ENCODE measurements around the gene WNT3.
"Not testable (repeated sequence)": the region's sequence is repeated elsewhere in the genome, so short reads cannot be mapped to it uniquely, and the experiment has no call there.

The WNT3 gene

GRCh38 chr17:46818316-46818928 lies at the start of gene WNT3:
TSS of gene WNT3 (minus strand) at chr17:46818692. CDS start at chr17:46818597, 95 bp downstream.
- in situ Hi-C loops (cut with MboI; ENCODE audit: low sequenced_read_pairs): no loop called here

- in situ Hi-C loops (cut with MboI; ENCODE audit: low sequenced_read_pairs): no loop called here
Observed at GRCh38 chr17:46866747-46867146, 48.3 kb upstream of the WNT3 start.

DNA sequence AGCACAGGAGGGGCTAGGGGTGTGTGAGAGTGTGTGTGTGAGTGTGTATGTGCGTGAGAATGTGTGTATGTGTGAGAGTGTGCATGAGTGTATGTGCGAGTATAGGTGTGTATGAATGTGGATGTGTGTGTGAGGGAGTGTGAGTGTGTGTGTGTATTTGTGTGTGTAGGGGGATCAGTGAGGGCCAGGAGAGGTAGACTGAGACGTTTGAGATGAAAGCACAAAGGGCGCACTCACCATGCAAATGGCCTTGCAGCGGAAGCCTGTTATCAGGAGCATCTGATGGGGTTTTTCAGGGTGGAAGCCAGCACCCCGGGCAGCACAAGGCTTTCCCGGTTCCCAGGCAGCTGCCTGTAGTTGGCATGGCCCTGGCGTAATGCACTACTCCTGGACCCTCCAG lies 47.8 kb upstream of the WNT3 start:
- in situ Hi-C loops (cut with MboI; ENCODE audit: low sequenced_read_pairs): no loop called here

GRCh38 chr17:46865100-46865499 lies 46.6 kb upstream of the WNT3 start:
- in situ Hi-C loops (cut with MboI; ENCODE audit: low sequenced_read_pairs): no loop called here

GRCh38 chr17:46863383-46864121 lies 45.1 kb upstream of the WNT3 start:
- in situ Hi-C loops (cut with MboI; ENCODE audit: low sequenced_read_pairs): no loop called here

DNA sequence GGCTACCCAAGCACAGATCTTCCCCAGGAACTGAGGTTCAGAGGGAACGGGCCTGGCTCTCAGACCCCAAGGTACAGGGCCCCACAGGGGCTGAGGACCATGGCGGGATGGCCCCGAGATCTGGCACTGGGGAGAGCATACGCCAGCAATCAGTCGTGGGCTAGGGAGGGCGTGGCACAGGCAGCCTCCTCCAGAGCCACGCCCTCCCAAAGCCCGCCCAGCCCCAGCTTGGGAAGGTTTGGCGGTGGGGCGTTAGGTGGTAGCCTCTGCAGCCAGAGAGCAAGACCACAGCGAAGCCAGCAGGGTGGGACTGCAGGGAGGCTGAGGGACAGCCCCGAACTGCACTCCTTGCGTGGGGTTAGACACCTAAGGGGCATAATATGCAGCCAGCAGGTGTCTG lies 44.5 kb upstream of the WNT3 start:
- in situ Hi-C loops (cut with MboI; ENCODE audit: low sequenced_read_pairs): no loop called here

GRCh38 chr17:46859996-46860395 lies 41.5 kb upstream of the WNT3 start:
- in situ Hi-C loops (cut with MboI; ENCODE audit: low sequenced_read_pairs): no loop called here

- in situ Hi-C loops (cut with MboI; ENCODE audit: low sequenced_read_pairs): no loop called here
Observed at GRCh38 chr17:46857600-46857999, 39.1 kb upstream of the WNT3 start.

DNA sequence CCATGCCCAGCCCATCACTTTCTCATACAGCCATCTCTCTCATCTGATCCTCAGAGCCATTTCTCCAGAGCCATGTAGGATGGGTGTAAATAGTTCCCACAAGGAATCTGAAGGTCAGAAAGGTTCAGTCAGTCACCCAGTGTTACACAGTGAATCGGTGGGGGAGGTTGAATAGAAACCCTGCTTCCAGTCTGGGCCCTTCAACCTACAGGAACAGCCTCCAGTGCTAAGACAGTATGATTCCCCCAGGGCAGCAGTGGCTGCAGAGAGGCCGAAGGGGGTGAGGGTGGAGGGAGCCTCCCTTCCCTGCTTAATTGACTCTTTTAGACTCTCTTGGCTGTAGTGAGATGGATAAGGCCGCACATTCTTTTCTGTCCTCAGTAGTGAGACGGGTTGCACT lies 36.5 kb upstream of the WNT3 start:
- in situ Hi-C loops (cut with MboI; ENCODE audit: low sequenced_read_pairs): no loop called here

DNA sequence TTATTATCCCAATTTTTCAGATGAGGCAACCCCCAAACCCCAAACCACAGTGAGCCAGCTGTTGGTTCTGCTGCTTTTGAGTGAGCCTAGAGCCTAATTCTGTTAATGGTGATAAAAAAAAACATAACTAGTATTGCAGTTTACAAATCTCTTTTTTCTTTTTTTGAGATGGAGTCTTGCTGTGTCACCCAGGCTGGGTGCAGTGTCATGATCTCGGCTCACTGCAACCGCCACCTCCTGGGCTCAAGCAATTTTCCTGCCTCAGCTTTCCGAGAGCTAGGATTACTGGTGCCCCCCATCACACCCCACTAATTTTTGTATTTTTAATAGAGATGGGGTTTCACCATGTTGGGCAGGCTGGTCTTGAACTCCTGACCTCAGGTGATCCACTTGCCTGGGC lies 36.0 kb upstream of the WNT3 start:
- in situ Hi-C loops (cut with MboI; ENCODE audit: low sequenced_read_pairs): no loop called here

- in situ Hi-C loops (cut with MboI; ENCODE audit: low sequenced_read_pairs): no loop called here
Observed at GRCh38 chr17:46853896-46854444, 35.5 kb upstream of the WNT3 start.

DNA sequence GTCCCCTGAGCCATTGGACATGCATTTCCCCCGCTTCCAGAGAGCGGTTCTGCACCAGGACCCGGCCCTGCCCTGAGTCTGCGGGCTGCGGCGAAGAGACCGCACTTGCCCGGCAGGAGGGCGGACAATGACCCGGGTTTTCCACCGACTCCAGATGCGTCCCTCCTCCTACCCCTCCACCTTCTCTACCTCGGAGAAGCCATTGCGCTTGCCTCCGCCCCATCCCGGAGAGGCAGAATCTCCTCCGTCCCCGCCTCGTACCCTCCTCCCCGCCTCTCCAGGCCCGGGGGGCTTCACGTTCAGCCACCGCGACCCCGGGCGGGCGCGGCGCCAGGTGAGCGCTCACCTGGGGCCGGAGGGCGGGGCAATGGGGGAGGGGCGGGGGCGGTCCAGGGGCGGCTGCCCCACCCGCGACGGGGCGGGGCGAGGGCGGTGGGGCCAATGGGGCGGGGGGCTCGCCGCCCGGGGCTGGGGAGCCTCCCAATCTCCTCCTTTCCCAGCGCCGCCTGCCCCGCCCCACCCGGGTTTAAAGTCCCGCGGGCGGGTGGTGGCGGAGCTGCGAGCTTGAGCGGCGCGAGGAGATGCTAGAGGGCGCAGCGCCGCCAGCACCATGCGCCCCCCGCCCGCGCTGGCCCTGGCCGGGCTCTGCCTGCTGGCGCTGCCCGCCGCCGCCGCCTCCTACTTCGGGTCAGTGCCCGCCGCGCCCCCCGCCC lies 32.7 kb upstream of the WNT3 start, which contains the start of gene WNT9B:
TSS of gene WNT9B (plus strand) at position 555 of the 713 bp plus-strand sequence. CDS start at position 611, 56 bp downstream.
- in situ Hi-C loops (cut with MboI; ENCODE audit: low sequenced_read_pairs): no loop called here

DNA sequence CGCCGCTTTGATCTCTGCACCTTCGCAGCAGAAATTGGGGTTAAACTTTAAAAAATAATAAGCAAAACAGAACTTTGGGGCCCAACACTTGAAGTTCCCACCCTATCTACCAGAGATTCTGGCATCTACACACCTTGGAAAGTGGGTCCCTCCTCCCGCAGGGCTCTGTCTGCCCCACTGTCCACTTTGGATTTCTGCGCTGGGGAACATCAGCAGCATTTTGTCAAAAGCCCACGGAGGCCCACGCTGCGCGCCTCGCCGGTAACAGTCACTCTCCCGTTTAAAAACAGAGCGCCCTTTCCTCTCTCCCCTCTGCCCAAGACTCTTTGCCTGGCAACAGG lies 32.2 kb upstream of the WNT3 start:
- in situ Hi-C loops (cut with MboI; ENCODE audit: low sequenced_read_pairs): no loop called here

DNA sequence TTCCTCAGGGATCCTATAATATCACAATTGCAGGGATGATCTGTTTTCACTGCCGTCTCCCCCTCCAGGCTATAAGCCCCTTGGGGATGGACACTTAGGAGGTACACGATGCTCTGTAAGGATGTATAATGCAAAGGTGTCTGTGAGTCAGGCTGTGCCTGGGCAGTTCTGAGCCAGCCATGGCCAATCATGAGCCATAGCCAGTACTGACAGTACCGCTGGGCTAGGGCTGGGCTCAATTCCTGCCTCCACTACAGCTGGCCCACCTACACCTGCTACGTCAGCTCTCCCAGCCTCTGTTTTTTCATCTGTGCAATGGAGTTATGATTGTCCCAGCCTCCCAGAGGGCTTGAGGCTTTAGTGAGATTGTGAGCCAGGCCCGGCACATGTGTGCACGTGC lies 30.0 kb upstream of the WNT3 start:
- in situ Hi-C loops (cut with MboI; ENCODE audit: low sequenced_read_pairs): no loop called here

- in situ Hi-C loops (cut with MboI; ENCODE audit: low sequenced_read_pairs): no loop called here
Observed at GRCh38 chr17:46847204-46848191, 29.0 kb upstream of the WNT3 start.

DNA sequence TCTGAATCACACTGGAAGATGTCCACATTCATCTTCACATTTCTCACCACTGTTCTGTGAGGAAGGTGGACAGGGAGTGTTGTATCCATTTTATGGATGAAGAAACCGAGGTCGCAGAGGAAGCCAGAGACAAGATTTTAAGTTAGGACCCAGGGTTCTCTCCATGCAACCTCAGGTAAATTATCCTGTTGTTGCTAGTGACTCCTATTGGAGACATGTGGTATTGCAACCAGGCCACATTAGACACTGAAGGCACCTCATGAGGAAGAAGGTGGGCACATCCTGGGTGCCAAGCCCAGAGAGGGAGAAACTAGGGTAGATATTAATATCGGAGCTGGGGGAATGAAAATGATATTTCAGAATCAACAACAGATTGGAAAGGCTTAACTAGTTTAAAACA lies 24.3 kb upstream of the WNT3 start:
- in situ Hi-C loops (cut with MboI; ENCODE audit: low sequenced_read_pairs): no loop called here

DNA sequence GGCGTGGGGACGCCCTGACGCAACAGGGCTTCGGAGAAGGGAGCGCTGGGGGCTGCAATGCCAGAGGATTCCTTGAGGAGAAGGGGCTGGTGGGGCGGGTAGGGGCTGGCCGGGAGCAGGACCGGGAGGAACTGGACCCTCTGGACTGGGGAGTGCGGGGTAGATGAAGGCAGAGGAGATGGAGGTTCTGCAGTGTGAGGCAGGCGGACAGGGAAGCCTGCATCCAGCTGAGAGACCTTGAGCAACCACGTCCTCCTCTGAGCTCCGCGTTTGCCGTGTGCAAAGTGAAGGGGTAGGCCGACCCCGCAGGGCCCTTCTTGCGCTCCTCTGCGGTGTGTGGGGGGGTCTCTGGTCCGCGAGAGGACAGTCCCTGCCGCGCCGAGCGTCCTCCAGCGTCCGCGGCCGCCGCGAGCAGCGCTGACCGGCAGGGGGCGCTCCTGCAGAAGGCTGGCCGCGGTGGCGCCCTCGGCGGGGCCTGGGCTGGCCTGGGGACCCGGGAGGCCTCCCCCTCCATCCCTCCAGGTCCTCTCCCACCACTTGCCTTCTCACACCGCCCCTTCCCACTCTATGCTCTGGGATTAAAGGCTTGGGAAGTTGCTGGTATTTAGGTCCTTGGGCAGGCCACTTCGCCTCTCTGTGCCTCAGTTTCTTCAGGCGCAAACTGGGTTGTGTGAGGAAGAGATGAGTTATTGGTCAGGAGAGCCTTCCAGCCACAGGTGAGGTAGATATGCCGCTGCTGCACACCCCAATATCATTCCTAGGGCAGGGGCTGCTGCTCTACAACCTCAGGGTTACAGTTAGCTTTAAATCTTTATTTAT lies 23.3 kb upstream of the WNT3 start:
- in situ Hi-C loops (cut with MboI; ENCODE audit: low sequenced_read_pairs): no loop called here

DNA sequence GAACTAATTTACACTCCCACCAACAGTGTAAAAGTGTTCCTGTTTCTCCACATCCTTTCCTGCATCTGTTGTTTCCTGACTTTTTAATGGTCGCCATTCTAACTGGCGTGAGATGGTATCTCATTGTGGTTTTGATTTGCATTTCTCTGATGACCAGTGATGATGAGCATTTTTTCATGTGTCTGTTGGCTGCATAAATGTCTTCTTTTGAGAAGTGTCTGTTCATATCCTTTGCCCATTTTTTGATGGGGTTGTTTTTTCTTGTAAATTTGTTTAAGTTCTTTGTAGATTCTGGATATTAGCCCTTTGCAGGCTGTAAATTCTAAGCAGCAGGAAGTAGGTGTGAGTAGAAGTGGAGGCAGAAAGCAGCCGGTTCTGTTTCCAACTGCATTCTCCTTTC lies 22.1 kb upstream of the WNT3 start:
- in situ Hi-C loops (cut with MboI; ENCODE audit: low sequenced_read_pairs): not testable (repeated sequence)

- in situ Hi-C loops (cut with MboI; ENCODE audit: low sequenced_read_pairs): no loop called here
Observed at GRCh38 chr17:46839211-46839610, 20.7 kb upstream of the WNT3 start.

DNA sequence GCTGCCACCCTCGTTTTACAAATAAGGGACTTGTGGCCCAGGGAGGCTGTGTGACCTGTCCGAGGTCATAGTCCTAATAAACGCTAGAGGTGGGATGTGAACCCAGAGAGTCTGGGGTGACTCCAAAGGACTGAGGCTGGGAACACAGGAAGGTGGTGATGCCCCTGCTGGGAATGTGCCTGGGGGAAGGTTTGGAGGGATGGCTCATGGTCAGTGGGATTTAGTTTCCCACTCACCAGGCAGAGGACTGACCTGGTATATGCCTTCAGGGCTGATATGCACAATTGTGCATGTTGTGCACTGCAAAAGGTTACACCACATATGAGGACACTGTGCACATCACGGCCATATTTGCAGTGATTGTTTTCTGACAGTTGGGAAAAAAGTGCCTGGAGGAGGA lies 19.0 kb upstream of the WNT3 start:
- in situ Hi-C loops (cut with MboI; ENCODE audit: low sequenced_read_pairs): no loop called here

All from hTERT RPE-1 (cell line).